Measurements from ENCODE around the gene KLK3. TPM values are rescaled to one million over a fixed set of nuclear protein-coding genes. Genes with fewer than 3 reads are reported as not detected.

Gene KLK3
- total RNA-seq, 4 donors from 2014 or later, result 0.13 to 119 (median 10.4) TPM

DNA sequence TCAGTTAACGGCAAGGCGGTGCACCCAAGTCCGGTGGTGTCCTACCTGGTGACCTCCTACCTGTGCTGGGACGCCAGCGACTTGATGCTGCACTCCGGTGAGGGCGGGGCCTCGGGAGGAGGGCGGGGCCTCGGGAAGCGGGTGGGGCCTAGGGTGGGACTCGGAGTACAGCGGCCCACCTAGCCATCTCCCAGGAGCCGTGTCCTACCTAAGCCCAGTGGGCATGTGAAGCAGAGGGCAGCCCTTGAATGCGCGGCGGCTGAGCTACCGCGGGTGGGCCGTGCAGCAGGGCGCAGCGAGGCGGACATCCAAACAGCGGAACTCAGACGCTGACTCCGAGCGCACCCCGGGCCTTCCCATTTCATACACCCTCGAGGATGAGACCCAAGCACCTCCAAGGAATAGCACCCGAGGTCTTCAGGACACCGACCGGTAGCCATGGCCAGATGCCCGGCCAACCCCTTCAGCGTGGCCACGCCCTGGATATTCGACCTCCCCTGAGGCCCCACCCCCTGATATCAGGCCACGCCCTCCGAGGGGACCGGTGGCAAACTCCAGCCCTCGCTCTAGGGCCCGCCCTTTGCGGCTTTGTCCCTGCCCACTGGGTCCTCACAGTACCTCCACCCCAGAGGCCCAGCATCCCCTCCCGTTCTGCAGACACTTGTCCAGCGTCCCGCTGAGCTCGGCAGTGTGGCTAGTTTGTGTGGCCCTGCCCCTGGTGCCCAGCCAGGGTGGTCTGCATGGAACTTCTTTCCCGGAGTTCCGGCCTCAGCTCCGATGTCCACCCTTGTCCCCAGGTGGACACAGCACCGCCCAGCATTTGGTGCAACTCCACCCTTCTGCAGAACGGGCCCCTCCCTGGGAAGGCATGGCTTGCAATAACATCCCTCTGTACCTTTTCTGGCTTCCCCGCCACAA is 36.5 kb upstream of the KLK3 start:
- WGBS, 2 donors, result 10 to 14% methylated on average over 22 of the region's 52 CpGs
- no peak for DNase-seq (ENCODE audit: low spot score in 2 of 2)
- no peak for TF ChIP-seq CTCF (IDR thresholded peaks at IDR 0.05)
- no peak overlapping the region for H3K4me3 ChIP-seq (ENCODE audit: low read depth, poor library complexity, severe bottlenecking)
- intact Hi-C loops (cut with DNase I; ENCODE audit: low total_unique reads), result no loop called here

DNA sequence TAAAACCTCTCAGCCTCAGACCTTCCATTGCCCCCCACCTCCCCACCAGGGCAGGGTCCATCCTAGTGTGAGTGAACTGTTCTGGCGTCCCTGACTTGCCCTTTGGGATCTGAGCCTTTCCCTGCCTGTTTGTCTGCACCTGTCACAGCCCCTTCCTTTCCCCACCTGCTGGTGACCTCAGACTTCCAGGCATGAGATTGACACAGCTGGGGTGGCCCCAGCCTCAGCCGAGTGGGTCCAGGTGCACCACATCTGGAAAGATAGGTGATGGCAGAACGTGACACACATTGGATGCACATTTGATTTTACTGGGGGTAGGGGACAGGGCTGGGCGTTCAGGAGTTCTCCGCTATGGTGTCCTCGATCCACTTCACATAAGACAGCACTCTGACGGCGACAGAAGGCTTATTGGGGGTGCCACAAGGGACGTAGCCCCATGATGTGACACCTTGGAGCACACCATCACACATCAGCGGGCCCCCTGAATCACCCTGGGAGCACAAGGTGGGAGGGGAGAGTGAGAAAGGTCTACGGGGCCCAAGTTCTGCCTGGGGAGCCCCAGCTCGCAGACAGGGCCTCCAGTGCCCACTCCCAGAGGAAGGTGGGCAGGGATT is 35.7 kb upstream of the KLK3 start:
- TF ChIP-seq POLR2A (IDR thresholded peaks at IDR 0.05), result no peak
- no peak for TF ChIP-seq CTCF (IDR thresholded peaks at IDR 0.05)
- no peak overlapping the region for H3K4me3 ChIP-seq (ENCODE audit: low read depth, poor library complexity, severe bottlenecking)
- intact Hi-C loops (cut with DNase I; ENCODE audit: low total_unique reads), result no loop called here

GRCh38 chr19:50819636-50820035 is 35.1 kb upstream of the KLK3 start:
- DNase-seq (ENCODE audit: low spot score in 2 of 2), result no peak
- H3K4me3 ChIP-seq (ENCODE audit: low read depth, poor library complexity, severe bottlenecking), result no peak overlapping the region
- no peak for TF ChIP-seq CTCF (IDR thresholded peaks at IDR 0.05)
- TF ChIP-seq POLR2A (IDR thresholded peaks at IDR 0.05), result no peak
- WGBS, 2 donors, result 34 to 39% methylated on average over 8 of the region's 8 CpGs
- intact Hi-C loops (cut with DNase I; ENCODE audit: low total_unique reads), result no loop called here

More for the DNA sequence above, 35.7 kb upstream of the KLK3 start:
- WGBS, 2 donors, result 71 to 74% methylated on average over 11 to 12 of the region's 12 CpGs
- no peak for DNase-seq (ENCODE audit: low spot score in 2 of 2)

- TF ChIP-seq CTCF (IDR thresholded peaks at IDR 0.05), result no peak
- TF ChIP-seq POLR2A (IDR thresholded peaks at IDR 0.05), result no peak
- no peak overlapping the region for H3K4me3 ChIP-seq (ENCODE audit: low read depth, poor library complexity, severe bottlenecking)
- intact Hi-C loops (cut with DNase I; ENCODE audit: low total_unique reads), result no loop called here
- WGBS, 2 donors, result 10% methylated on average over 8 to 15 of the region's 15 CpGs
- no peak for DNase-seq (ENCODE audit: low spot score in 2 of 2)
Observed at GRCh38 chr19:50820086-50820485, 34.6 kb upstream of the KLK3 start.

DNA sequence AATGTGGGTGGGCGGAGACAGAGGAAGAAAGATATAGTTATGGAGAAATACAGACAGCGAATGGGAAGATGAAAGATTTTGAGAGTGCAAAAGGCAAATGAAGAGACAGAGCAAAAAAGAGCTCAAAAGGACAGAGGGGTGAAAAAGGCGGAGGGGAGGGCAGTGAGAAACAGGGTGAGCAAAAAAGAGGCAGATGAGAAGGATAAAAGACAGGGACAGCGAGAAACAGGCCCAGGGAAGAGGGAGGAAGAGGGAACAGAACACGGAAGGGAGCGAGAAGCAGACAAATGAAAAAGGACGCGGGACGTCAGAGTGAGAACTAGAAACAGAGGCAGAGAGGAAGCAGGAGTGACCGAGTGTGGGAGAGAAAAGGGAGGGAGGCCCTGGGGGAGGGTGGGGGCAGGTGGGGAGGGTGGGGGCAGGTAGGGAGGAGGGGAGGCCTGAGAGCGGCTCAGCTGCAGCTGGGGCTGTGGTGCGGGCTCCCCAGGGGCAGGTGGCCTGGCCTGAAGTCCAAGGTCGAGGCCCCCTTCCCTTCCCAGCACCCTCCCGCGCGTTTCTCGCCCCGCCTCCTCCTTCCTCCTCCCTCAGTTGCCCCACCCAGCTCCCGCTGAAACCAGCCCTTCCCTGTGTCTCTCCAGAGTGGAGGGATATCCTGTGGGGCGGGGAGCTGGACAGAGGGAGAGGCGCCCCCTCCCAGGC is 34.0 kb upstream of the KLK3 start:
- no peak overlapping the region for H3K4me3 ChIP-seq (ENCODE audit: low read depth, poor library complexity, severe bottlenecking)
- DNase-seq (ENCODE audit: low spot score in 2 of 2), result no peak
- intact Hi-C loops (cut with DNase I; ENCODE audit: low total_unique reads), result no loop called here
- 4 to 7% methylated on average over 21 of the region's 21 CpGs for WGBS, 2 donors
- TF ChIP-seq POLR2A (IDR thresholded peaks at IDR 0.05) (no peak), CTCF (IDR thresholded peaks at IDR 0.05) (no peak)
